Body of pancreas (tissue), 4 donors: Measurements from ENCODE around the gene FBLN5. TPM values are rescaled to one million over a fixed set of nuclear protein-coding genes. Genes with fewer than 3 reads are reported as not detected.

Source experiments
- ATAC-seq: fragments of 150-250 bp; one replicate; pipeline ENCODE4 v1.9.1; 2016
- DNase-seq, 4 donors: peaks; one replicate each; pipeline ENCODE4 v3.0.0-alpha.2; 2019
- H3K27ac ChIP-seq, 4 donors: fragments of 200-600 bp; sonication (generic); 1 replicate in 3 of 4; 2 replicates in 1 of 4; pipeline versions ENCODE4 v1.5.1 to v1.6.1; 2016 to 2019; ENCODE audit warnings: mild to moderate bottlenecking in 1 of 4, mixed read lengths in 1 of 4, moderate library complexity in 1 of 4
- H3K27me3 ChIP-seq, 2 donors: fragments of 200-600 bp; sonication (generic); one replicate each; pipeline ENCODE4 v1.6.0; 2016; ENCODE audit warnings: mild to moderate bottlenecking in 1 of 2
- H3K36me3 ChIP-seq, 2 donors: fragments of 200-600 bp; sonication (generic); replicated peaks in 1 of 2; 2 replicates each; pipeline ENCODE4 v1.5.1; 2016; ENCODE audit warnings: low read depth in 2 of 2; ENCODE audit not compliant: insufficient read depth in 1 of 2
- H3K4me1 ChIP-seq: fragments of 200-600 bp; sonication (generic); one replicate; pipeline ENCODE4 v1.6.0; 2016
- H3K4me3 ChIP-seq, 2 donors: fragments of 200-600 bp; sonication (generic); 1 replicate in 1 of 2; 2 replicates in 1 of 2; pipeline ENCODE4 v1.5.1; 2016 to 2019
- H3K9me3 ChIP-seq, 3 donors: fragments of 200-600 bp; sonication (generic); 1 replicate in 2 of 3; 2 replicates in 1 of 3; pipeline ENCODE4 v1.5.1; 2016
- POLR2A ChIP-seq, 3 donors: fragments of 450-650 bp; IDR thresholded peaks; one replicate each; pipeline ENCODE4 v1.6.1; 2016; ENCODE audit warnings: antibody characterized with exemption in 3 of 3, mild to moderate bottlenecking in 2 of 3
- WGBS, 2 donors: methylation state at CpG; one replicate each; pipeline ENCODE4 v1.1.5; 2017; 5-methylcytosine and 5-hydroxymethylcytosine counted together
- intact Hi-C: fragments of 100-400 bp; cut with DNase I; formaldehyde crosslinking; loops from one replicate; pipeline ENCODE4 v1.15.1; 2023
- total RNA-seq, 2 donors: library from RNA; depleted of rRNA; stranded (reverse); fragments of >200 nt; gene quantifications; one replicate each; pipeline ENCODE4 v1.1.0, GENCODE V29; 2016
- TF ChIP-seq, protein P1 (sequence below), 7 experiments: fragments of 450-650 bp in 4 of 7; fragments of 200-600 bp in 3 of 7; sonication (generic) in 3 of 7; IDR thresholded peaks; one replicate each; pipeline ENCODE4 v1.5.1; 2016 to 2019; ENCODE audit warnings: antibody characterized with exemption in 7 of 7

The FBLN5 gene
- total RNA-seq, 2 donors from 2014 or later = 52.1 to 129 TPM

DNA sequence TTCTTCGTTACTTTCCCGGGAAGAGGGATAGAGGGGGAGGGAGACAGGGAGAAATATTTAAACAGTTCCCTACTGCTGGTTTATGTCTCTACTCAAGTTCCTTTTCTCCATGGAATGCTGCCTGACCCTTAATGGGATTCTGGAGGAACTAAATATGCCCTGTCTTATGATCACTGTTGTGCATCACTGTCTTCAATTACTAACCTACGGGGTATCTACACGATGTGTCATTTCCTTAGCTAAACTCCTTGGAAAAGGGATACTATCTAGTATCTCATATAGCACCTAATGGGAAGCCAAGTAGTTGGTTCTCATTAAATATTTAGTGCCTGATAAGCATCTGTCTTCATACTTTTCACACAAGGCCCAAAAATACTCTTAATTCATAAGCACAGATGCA, 37.5 kb upstream of the FBLN5 start:
- ATAC-seq = no peak
- intact Hi-C loops = no loop called here
- Histone ChIP-seq H3K27me3 (no peaks in the 10 kb centered on the region), H3K4me3 (no peak overlapping the region), H3K4me1 (peaks cover 25% of the 10 kb centered on the region), H3K9me3 (no peaks in the 10 kb centered on the region), H3K27ac (peak overlapping the region in 3 of 4 donors; percentile 5 to 51 (median 20)), H3K36me3 (peaks cover 0 to 16% of the 10 kb centered on the region in 2 donors)
- TF ChIP-seq, protein P1, sequence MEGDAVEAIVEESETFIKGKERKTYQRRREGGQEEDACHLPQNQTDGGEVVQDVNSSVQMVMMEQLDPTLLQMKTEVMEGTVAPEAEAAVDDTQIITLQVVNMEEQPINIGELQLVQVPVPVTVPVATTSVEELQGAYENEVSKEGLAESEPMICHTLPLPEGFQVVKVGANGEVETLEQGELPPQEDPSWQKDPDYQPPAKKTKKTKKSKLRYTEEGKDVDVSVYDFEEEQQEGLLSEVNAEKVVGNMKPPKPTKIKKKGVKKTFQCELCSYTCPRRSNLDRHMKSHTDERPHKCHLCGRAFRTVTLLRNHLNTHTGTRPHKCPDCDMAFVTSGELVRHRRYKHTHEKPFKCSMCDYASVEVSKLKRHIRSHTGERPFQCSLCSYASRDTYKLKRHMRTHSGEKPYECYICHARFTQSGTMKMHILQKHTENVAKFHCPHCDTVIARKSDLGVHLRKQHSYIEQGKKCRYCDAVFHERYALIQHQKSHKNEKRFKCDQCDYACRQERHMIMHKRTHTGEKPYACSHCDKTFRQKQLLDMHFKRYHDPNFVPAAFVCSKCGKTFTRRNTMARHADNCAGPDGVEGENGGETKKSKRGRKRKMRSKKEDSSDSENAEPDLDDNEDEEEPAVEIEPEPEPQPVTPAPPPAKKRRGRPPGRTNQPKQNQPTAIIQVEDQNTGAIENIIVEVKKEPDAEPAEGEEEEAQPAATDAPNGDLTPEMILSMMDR (IDR thresholded peaks at IDR 0.05) = no peak
- no peak for TF ChIP-seq POLR2A (IDR thresholded peaks at IDR 0.05)
- WGBS, 2 donors = 85 to 87% methylated on average over 4 of the region's 4 CpGs
- DNase-seq = no peak

DNA sequence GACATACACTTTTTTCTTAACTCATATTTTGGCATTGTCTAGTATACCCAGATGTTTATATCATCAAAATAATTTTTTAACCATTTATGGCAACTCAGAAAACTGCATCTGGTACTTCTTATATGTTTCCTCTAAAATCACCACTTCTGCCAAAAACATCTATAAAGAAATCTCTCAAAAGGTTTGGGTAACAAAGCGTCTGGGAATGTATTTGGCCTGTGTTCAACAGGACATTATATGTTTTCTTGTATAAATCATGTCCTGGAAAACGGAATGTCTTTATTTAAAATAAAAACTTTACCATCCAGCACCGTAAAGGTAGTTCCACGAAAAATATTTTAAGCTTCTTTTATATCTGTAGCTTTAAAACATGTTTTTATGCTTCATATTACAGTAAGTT, 36.1 kb upstream of the FBLN5 start:
- H3K27me3 ChIP-seq = no peaks in the 10 kb centered on the region
- no peak overlapping the region for H3K4me3 ChIP-seq
- intact Hi-C loops = no loop called here
- H3K9me3 ChIP-seq = no peaks in the 10 kb centered on the region
- 71 to 84% methylated on average over 4 of the region's 4 CpGs for WGBS, 2 donors
- no peak for TF ChIP-seq POLR2A (IDR thresholded peaks at IDR 0.05)
- TF ChIP-seq, protein P1 (IDR thresholded peaks at IDR 0.05) = no peak
- no peak for DNase-seq
- H3K36me3 ChIP-seq = peaks cover 0 to 14% of the 10 kb centered on the region in 2 donors
- H3K27ac ChIP-seq = no peak overlapping the region
- no peak for ATAC-seq
- H3K4me1 ChIP-seq = peaks cover 25% of the 10 kb centered on the region

DNA sequence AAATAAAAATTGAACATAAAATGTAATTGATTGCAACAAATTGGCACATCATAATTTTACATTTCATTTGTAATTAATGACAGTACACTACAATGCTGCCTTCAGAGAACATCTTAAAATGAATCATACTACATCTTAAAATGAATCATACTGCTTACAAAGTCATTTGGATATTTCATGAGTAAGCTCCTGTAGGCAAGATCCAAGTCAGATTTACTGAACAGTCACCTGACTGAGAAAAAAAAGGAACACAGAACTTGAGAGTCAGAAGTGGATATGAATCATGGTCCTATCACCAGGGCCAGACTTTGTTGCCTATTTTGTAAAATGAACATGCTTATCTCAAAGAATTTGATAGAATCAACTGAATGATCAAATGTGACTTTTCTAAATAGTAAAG, 32.7 kb upstream of the FBLN5 start:
- Histone ChIP-seq H3K36me3 (peaks cover 0 to 1% of the 10 kb centered on the region in 2 donors), H3K4me3 (no peak overlapping the region), H3K27ac (no peak overlapping the region), H3K4me1 (peaks cover 9% of the 10 kb centered on the region), H3K27me3 (no peaks in the 10 kb centered on the region), H3K9me3 (no peaks in the 10 kb centered on the region)
- intact Hi-C loops = no loop called here
- ATAC-seq (peak; percentile 56), DNase-seq (no peak)
- TF ChIP-seq, protein P1 (IDR thresholded peaks at IDR 0.05) = no peak
- no peak for TF ChIP-seq POLR2A (IDR thresholded peaks at IDR 0.05)

DNA sequence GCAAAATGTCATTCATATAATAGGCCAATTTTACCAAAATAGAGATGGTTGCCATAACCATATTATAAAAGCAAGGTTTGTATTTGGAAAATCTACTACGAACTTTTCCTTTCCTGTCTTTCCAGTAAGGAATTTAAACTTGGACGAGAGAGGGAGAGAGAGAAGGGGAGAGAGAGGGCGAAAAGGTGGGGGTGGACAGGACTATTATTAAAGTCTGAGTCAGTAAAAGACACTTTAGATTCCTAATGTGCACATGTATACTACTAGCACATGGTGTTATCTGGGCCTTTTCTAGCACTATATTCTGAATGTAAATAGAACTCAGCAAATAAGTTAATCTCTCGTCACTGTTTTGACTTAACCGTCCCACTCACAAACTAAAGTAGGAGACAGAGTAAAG, 30.4 kb upstream of the FBLN5 start:
- H3K27ac ChIP-seq = no peak overlapping the region
- H3K4me1 ChIP-seq = no peaks in the 10 kb centered on the region
- no peak for ATAC-seq
- no peak overlapping the region for H3K4me3 ChIP-seq
- TF ChIP-seq, protein P1 (IDR thresholded peaks at IDR 0.05) = no peak
- no peak for TF ChIP-seq POLR2A (IDR thresholded peaks at IDR 0.05)
- DNase-seq = no peak
- H3K36me3 ChIP-seq = peaks cover 0 to 11% of the 10 kb centered on the region in 2 donors
- WGBS, 2 donors = 79 to 83% methylated on average over 5 of the region's 5 CpGs
- intact Hi-C loops = no loop called here
- H3K27me3 ChIP-seq = no peaks in the 10 kb centered on the region
- H3K9me3 ChIP-seq = no peaks in the 10 kb centered on the region

DNA sequence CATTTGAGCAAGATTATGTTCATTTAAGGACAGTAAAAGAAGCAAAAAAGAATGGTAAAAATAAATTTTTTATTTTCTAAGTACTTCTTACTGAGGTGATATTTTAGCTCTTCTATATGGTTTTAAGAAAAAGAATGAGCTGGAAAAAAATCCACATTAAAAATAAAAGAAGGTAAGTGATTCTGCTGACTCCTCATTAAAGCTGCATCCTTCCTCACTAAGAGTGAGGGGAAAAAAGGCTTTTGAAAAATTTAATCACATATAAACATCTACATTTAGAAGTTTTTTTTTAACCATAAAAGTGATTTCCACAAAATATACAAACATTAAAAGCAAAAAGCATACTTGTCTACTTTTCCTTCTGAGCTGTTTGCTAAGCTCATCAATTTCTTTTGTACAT, 28.3 kb upstream of the FBLN5 start:
- peaks cover 0 to 21% of the 10 kb centered on the region in 2 donors for H3K36me3 ChIP-seq

More for the DNA sequence above, 28.3 kb upstream of the FBLN5 start:
- no peak for ATAC-seq
- Histone ChIP-seq H3K4me3 (no peak overlapping the region), H3K27ac (no peak overlapping the region), H3K4me1 (no peaks in the 10 kb centered on the region), H3K9me3 (no peaks in the 10 kb centered on the region), H3K27me3 (no peaks in the 10 kb centered on the region)
- no peak for DNase-seq
- TF ChIP-seq, protein P1 (IDR thresholded peaks at IDR 0.05) = no peak
- TF ChIP-seq POLR2A (IDR thresholded peaks at IDR 0.05) = no peak
- intact Hi-C loops = no loop called here
